Fibroblast of villous mesenchyme (primary cell): ENCODE data around the gene DACT2. TPM values are rescaled to one million over a fixed set of nuclear protein-coding genes. Genes with fewer than 3 reads are reported as not detected.

ENCODE experiments used
- DNase-seq: peaks from one replicate; pipeline ENCODE4 v3.0.0-alpha.2; 2010; ENCODE audit warnings: low read depth
- H3K4me3 ChIP-seq: 2 replicates; pipeline ENCODE4 v1.5.1; 2011; ENCODE audit warnings: low read depth, mild to moderate bottlenecking, low read length
- total RNA-seq: library from RNA; depleted of rRNA; stranded (reverse); fragments of >200 nt; gene quantifications from 2 replicates; pipeline ENCODE4 v1.2.3, GENCODE V29; 2012
- TF ChIP-seq, protein P1 (sequence below): IDR thresholded peaks from 2 replicates; pipeline ENCODE4 v1.5.1; 2012; ENCODE audit warnings: low read depth, mild to moderate bottlenecking, low read length; ENCODE audit not compliant: insufficient read depth

DACT2 gene
- total RNA-seq, 1 donor: not detected

DNA sequence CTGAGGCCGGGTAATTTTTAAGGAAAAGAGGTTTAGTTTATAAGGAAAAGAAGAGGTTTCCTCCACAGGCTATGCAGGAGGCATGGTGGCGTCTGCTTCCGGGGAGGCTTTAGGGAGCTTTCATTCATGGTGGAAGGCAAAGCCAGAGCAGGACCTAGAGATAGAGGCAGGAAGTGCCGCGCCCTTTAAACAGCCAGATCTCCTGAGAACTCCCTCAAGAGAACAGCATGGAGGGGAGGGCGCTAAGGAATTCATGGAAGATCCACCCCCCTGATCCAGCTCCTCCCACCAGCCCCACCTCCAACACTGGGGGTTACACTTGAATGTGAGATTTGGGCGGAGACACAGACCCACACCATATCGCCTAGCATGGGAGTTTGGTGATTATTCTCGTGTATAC is 13.9 kb upstream of the DACT2 start:
- no peak for DNase-seq
- TF ChIP-seq, protein P1, sequence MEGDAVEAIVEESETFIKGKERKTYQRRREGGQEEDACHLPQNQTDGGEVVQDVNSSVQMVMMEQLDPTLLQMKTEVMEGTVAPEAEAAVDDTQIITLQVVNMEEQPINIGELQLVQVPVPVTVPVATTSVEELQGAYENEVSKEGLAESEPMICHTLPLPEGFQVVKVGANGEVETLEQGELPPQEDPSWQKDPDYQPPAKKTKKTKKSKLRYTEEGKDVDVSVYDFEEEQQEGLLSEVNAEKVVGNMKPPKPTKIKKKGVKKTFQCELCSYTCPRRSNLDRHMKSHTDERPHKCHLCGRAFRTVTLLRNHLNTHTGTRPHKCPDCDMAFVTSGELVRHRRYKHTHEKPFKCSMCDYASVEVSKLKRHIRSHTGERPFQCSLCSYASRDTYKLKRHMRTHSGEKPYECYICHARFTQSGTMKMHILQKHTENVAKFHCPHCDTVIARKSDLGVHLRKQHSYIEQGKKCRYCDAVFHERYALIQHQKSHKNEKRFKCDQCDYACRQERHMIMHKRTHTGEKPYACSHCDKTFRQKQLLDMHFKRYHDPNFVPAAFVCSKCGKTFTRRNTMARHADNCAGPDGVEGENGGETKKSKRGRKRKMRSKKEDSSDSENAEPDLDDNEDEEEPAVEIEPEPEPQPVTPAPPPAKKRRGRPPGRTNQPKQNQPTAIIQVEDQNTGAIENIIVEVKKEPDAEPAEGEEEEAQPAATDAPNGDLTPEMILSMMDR: no peak
- no peak overlapping the region for H3K4me3 ChIP-seq

DNA sequence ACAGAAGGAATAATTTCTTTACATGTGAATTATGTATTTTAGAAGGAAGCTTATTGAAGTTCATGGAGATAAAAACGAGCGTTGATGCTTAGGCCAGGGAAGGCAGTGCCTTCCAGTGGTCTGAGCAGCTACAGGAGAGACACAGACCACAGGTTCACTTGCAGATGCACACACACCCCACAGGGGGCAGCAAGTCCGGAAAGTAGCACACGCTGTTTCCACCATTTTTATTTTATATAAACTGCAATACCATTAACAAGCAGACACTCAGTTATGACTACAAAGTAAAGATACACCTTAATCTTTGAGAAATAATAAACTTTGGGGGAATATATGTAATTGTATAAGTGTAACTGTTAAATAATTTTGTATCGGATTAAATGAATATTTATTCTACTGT is 13.5 kb upstream of the DACT2 start:
- DNase-seq: no peak
- no peak overlapping the region for H3K4me3 ChIP-seq
- TF ChIP-seq, protein P1: peak; percentile 41

DNA sequence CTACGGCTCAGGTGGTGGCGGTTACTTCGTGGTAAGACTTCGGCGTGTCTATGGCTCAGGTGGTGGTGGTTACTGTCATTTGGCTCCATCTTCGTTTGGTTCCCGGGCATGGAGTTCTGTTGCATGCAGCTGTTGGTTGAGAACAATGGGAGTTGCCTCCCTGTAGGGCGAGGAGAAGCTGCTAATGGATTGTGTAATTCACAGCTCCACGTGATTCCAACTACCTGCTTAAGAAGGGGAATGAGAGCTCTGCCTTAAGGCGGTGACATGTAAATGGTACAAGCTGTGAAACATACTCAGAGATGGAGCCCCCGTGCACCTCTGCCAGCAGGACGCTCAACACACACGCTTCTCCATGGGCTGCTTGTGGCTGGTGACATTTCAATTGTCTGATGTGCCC is 12.4 kb upstream of the DACT2 start:
- H3K4me3 ChIP-seq: no peak overlapping the region
- no peak for DNase-seq
- TF ChIP-seq, protein P1: no peak

DNA sequence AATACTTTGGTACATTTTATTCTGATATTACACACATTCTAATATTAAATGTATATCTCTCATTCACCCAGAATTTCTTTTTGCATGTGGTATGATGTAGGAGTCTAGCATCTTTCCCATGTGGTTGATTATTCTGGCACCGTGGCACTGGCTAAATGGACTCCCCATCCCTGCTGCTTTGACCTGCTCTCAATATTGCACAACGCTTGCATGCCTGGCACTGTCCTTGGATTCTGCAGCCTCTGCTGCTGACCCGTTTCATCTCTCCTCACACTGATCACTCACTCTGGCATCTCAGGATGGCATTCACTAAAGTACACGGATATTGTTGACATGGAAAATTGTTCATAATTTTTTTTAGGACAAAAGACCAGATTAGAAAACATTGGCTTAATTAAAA is 11.5 kb upstream of the DACT2 start:
- H3K4me3 ChIP-seq: no peak overlapping the region
- TF ChIP-seq, protein P1: no peak
- DNase-seq: no peak

DNA sequence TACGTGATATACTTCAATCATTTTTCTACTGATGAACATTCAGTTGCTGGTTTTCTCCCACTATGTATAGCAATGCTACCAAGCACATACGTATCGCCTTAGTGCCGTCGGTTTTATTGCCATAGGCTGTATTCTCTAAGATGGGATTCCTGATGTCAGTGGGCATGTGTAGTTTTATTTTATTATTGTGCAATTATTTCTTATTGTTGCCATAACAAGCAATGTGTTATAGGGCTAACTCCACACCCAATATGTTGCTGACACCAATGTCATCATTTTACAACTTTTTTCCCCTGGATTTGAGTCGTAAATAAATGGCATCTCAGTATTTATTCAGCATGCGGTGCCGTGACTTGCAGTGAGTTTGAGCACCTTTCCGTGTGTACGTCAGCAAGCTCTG is 10.8 kb upstream of the DACT2 start:
- TF ChIP-seq, protein P1: no peak
- no peak overlapping the region for H3K4me3 ChIP-seq
- no peak for DNase-seq

DNA sequence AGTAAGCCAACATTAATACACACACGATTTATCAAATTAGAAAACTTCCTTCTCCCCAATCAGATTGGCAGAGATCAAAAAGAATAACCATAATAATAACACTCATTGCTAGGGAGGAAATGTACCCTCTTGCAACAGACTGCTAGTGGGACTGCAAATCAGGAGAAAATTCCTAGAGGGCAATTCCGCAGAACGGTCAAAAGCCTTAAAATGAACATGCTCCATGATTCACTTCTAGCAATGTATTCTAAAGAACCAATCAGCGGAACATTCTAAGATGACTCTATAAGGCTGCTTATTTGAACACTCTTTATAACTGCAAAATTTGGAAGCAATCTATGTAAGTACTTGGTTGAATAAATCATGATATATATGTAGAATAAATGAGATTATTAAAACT is 8.5 kb upstream of the DACT2 start:
- H3K4me3 ChIP-seq: no peak overlapping the region
- no peak for DNase-seq
- TF ChIP-seq, protein P1: no peak

DNA sequence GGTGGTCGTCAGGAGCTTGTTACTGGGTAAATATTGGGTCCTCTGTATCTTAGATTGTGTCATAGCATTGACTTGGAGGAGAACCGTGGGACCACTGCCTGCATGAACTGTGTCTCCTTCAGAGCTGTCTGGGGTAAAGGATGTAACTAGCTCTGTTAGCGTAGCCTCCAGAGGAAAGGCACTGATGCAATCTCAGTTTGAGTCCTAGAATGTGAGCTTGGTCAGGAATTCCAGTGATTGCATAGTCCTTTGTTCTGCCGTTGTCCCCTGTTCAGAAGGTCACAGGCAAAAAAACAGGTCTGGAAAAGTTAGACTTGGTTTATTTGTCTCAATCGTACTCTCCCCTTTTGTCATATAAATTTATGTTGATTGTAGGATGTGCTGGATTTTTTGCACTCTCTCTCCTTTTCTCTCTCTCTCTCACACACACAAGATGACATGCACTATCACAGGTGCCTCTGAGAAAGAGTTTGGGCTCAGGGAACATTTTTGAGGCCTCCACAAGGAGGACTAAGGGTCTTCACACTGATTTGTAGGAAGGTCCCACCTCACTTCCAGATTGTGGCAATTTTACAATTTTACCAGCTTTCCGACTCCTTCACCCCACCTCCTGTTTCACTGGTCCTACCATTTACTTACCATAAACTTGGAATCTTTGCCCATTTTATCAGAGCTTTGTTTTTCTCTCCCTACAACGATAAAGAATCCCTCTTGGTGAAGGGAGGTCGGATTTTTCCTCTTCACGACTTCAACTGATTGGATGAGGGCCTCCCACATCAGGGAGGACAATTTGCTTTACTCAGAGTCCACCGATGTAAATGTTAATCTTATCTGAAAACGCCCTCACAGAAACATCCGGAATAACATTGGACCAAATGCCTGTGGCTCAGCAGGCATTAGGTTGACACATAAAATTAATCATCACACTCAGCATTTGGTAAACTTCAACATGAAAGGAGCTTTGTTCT is 7.0 kb upstream of the DACT2 start:
- TF ChIP-seq, protein P1: no peak
- H3K4me3 ChIP-seq: no peak overlapping the region
- DNase-seq: peak; percentile 8
